Panc1 (cell line): Measurements from ENCODE around the gene RASIP1. TPM values are rescaled to one million over a fixed set of nuclear protein-coding genes. Genes with fewer than 3 reads are reported as not detected.
A peak's percentile ranks its signal among the peaks of the same experiment; 100 is the strongest.

Experiments
- ATAC-seq: fragments of 200-7000 bp; cut with Tn5 transposase; 2 replicates; pipeline ENCODE4 v1.9.1; 2020; ENCODE audit warnings: mild to moderate bottlenecking, moderate library complexity
- BruUV-seq: library from RNA; stranded (reverse); fragments of 400-500 nt; replicated peaks from 2 replicates; lab custom pipeline; 2021; lab: Mats Ljungman, UMichigan
- CTCF ChIA-PET: fragments of 300-600 bp; sonication (Branson Sonifier 250); formaldehyde crosslinking; loops from one replicate; lab custom pipeline; 2022; ENCODE audit warnings: antibody characterized with exemption; lab: Charles Lee
- POLR2A ChIA-PET: fragments of 300-600 bp; sonication (Branson Sonifier 250); formaldehyde crosslinking; loops from one replicate; lab custom pipeline; 2022; ENCODE audit warnings: antibody characterized with exemption; lab: Charles Lee
- DNase-seq: peaks from one replicate; pipeline ENCODE4 v3.0.0-alpha.2; 2010; ENCODE audit warnings: low read depth, low spot score
- H3K27ac ChIP-seq: 2 replicates; pipeline ENCODE4 v1.5.1; 2011; ENCODE audit warnings: mild to moderate bottlenecking, low read length, inconsistent platforms
- H3K27me3 ChIP-seq: fragments of 200-500 bp; sonication (Bioruptor generic); 2 replicates; pipeline ENCODE4 v1.6.0; 2014; ENCODE audit warnings: low read length, inconsistent platforms; ENCODE audit not compliant: control insufficient read depth, insufficient read depth
- H3K36me3 ChIP-seq: fragments of 200-500 bp; sonication (Bioruptor generic); 2 replicates; pipeline ENCODE4 v1.5.1; 2014; ENCODE audit warnings: inconsistent platforms, mild to moderate bottlenecking, low read length, moderate library complexity; ENCODE audit not compliant: control insufficient read depth, insufficient read depth
- H3K4me1 ChIP-seq: 2 replicates; pipeline ENCODE4 v1.5.1; 2011; ENCODE audit warnings: inconsistent platforms, mild to moderate bottlenecking, low read length, moderate library complexity; ENCODE audit not compliant: control insufficient read depth, insufficient read depth
- H3K4me3 ChIP-seq, 2 experiments: 2 replicates each; pipeline ENCODE4 v1.5.1; 2011 to 2012; ENCODE audit warnings: low read depth in 2 of 2, low read length in 2 of 2, mild to moderate bottlenecking in 2 of 2, inconsistent platforms in 1 of 2, moderate library complexity in 1 of 2
- H3K9me3 ChIP-seq: fragments of 200-500 bp; sonication (Bioruptor generic); 2 replicates; pipeline ENCODE4 v1.5.1; 2014; ENCODE audit warnings: low read depth, mild to moderate bottlenecking, inconsistent platforms, low read length, moderate library complexity; ENCODE audit not compliant: control insufficient read depth, insufficient read depth
- CTCF ChIP-seq: fragments of 450-650 bp; IDR thresholded peaks from 2 replicates; pipeline ENCODE4 v1.5.1; 2017; ENCODE audit warnings: mild to moderate bottlenecking
- POLR2AphosphoS5 ChIP-seq: IDR thresholded peaks from 2 replicates; pipeline ENCODE4 v1.6.1; 2012; ENCODE audit warnings: mild to moderate bottlenecking, low read depth, low read length, moderate library complexity
- SIN3A ChIP-seq: IDR thresholded peaks from 2 replicates; pipeline ENCODE4 v1.6.1; 2012; ENCODE audit warnings: low read depth, mild to moderate bottlenecking, low read length, moderate library complexity, borderline replicate concordance; ENCODE audit not compliant: insufficient read depth
- TCF7L2 ChIP-seq: IDR thresholded peaks from 2 replicates; pipeline ENCODE4 v1.6.1; 2011; ENCODE audit warnings: mild to moderate bottlenecking, low read depth, low read length, inconsistent platforms
- in situ Hi-C: cut with HindIII; loops from 2 replicates; pipeline ENCODE4 v1.10.0; 2016; ENCODE audit warnings: low sequenced_read_pairs, low pct_unique_long_range_greater_than_20kb
- intact Hi-C: fragments of 100-400 bp; cut with micrococcal nuclease; formaldehyde crosslinking; loops from one replicate; pipeline ENCODE4 v1.10.0; 2022; ENCODE audit not compliant: unreplicated experiment
- total RNA-seq: library from RNA; stranded (reverse); gene quantifications from one replicate; pipeline ENCODE4 v1.2.1, GENCODE V29; 2021; ENCODE audit not compliant: unreplicated experiment
- TF ChIP-seq, protein P1 (sequence below), 2 experiments: IDR thresholded peaks; 2 replicates each; pipeline ENCODE4 v1.6.1; 2011 to 2012; ENCODE audit warnings: low read depth in 2 of 2, control low read depth in 1 of 2, low read length in 1 of 2, mild to moderate bottlenecking in 1 of 2, moderate library complexity in 1 of 2; ENCODE audit not compliant: insufficient read depth in 1 of 2

The RASIP1 gene
- total RNA-seq, 1 experiment from 2014 or later = 0.41 TPM

GRCh38 chr19:48755084-48755641 is 14.8 kb upstream of the RASIP1 start, which contains the start of gene FGF21:
FGF21 (plus strand) TSS chr19:48755524; CDS start chr19:48756237, 713 bp downstream.
- POLR2A ChIA-PET = interaction anchor here (0.7 kb wide), 1 partner anchor 422 kb away, joined by 12 read pairs; no protein-coding TSS in a partner anchor
- no peaks in the 10 kb centered on the region; the same call in 1 of the 2 replicates for H3K4me1 ChIP-seq

DNA sequence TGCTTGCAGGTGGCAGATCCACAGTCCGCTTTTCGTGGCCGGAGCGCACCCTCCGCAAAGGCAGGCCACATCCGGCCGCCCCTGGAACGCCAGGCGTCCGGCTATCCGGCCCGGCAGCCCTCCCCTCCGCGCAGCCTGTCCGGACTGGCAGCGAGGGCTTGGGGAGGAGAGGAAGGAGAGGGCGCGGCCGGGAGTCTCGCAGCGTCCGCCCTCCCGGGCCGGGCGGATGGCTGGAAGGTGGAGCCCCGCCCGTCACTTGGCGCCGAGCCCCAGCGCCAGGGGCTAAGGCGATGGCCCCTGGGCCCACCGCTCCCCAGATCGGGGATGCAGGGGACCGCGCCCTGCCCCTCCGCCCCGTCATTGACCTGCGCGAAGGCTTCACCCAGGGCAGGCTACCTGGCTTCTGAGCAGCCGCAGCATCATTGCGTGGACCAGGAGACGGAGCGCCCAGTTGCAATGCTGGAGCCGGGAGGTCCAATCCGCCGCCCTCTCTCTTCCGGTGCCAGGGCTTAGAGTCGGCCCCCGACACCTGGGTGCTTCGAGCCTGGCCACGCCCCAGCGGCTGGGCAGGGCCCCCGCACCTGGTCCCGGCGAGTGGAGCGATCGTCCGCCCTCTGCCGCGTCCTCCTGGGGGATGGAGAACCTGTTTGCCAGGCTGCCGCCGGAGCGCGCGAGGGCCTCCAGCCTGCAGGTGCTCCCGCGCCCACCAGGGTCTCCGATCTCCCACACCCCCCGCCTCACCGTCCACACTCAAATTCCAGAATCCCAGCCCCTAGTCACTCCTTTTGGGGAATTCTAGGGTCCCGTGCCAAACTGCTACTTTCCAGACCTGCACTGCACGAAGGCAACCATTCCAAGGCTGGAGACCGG is 12.3 kb upstream of the RASIP1 start, which contains the start of gene FUT1:
Gene FUT1 (minus strand): TSS at position 146 of the 870 bp plus-strand sequence. CDS start 1,360 bp downstream, outside the sequence.
- POLR2A ChIA-PET = no interaction called here
- peak within 1 kb of the TSS; percentile 30 to 37 for H3K4me3 ChIP-seq
- no peaks in the 10 kb centered on the region; the same call in 1 of the 2 replicates for H3K4me1 ChIP-seq
- intact Hi-C loops (no loop called here), in situ Hi-C loops (no loop called here)
- peak; percentile 73 for ATAC-seq
- H3K27me3 ChIP-seq = no peaks in the 10 kb centered on the region
- CTCF ChIA-PET = no interaction called here
- TF ChIP-seq CTCF (no peak), TCF7L2 (no peak), SIN3A (no peak), POLR2AphosphoS5 (no peak)
- TF ChIP-seq, protein P1, sequence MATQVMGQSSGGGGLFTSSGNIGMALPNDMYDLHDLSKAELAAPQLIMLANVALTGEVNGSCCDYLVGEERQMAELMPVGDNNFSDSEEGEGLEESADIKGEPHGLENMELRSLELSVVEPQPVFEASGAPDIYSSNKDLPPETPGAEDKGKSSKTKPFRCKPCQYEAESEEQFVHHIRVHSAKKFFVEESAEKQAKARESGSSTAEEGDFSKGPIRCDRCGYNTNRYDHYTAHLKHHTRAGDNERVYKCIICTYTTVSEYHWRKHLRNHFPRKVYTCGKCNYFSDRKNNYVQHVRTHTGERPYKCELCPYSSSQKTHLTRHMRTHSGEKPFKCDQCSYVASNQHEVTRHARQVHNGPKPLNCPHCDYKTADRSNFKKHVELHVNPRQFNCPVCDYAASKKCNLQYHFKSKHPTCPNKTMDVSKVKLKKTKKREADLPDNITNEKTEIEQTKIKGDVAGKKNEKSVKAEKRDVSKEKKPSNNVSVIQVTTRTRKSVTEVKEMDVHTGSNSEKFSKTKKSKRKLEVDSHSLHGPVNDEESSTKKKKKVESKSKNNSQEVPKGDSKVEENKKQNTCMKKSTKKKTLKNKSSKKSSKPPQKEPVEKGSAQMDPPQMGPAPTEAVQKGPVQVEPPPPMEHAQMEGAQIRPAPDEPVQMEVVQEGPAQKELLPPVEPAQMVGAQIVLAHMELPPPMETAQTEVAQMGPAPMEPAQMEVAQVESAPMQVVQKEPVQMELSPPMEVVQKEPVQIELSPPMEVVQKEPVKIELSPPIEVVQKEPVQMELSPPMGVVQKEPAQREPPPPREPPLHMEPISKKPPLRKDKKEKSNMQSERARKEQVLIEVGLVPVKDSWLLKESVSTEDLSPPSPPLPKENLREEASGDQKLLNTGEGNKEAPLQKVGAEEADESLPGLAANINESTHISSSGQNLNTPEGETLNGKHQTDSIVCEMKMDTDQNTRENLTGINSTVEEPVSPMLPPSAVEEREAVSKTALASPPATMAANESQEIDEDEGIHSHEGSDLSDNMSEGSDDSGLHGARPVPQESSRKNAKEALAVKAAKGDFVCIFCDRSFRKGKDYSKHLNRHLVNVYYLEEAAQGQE (IDR thresholded peaks at IDR 0.05; ENCODE audit: insufficient read depth in 1 of 2, low read depth in 2 of 2, low read length in 1 of 2) = no peak
- H3K9me3 ChIP-seq = no peaks in the 10 kb centered on the region
- DNase-seq = no peak
- BruUV-seq = no TSS peak
- H3K36me3 ChIP-seq = peaks cover 5% of the 10 kb centered on the region; the same call in 1 of the 2 replicates
- no peak within 1 kb of the TSS for H3K27ac ChIP-seq

More at GRCh38 chr19:48755084-48755641, 14.8 kb upstream of the RASIP1 start, which contains the start of gene FGF21:
- in situ Hi-C loops (no loop called here), intact Hi-C loops (no loop called here)
- no peak for TF ChIP-seq SIN3A
- TF ChIP-seq, protein P1 (IDR thresholded peaks at IDR 0.05; ENCODE audit: insufficient read depth in 1 of 2, low read depth in 2 of 2, low read length in 1 of 2) = no peak
- TF ChIP-seq CTCF = no peak
- no peak for TF ChIP-seq POLR2AphosphoS5
- TF ChIP-seq TCF7L2 = no peak
- ATAC-seq = no peak
- Histone ChIP-seq H3K36me3 (peaks cover 5% of the 10 kb centered on the region; the same call in 1 of the 2 replicates), H3K4me3 (no peak within 1 kb of the TSS), H3K27me3 (no peaks in the 10 kb centered on the region), H3K9me3 (no peaks in the 10 kb centered on the region), H3K27ac (peak within 1 kb of the TSS; percentile 9; the same call in 1 of the 2 replicates)
- CTCF ChIA-PET = no interaction called here
- no peak for DNase-seq
- BruUV-seq = no TSS peak
